Measurements from ENCODE around the gene CMTM3.
A peak's percentile ranks its signal among the peaks of the same experiment; 100 is the strongest.
"Not testable (repeated sequence)": the region's sequence is repeated elsewhere in the genome, so short reads cannot be mapped to it uniquely, and the experiment has no call there.

CMTM3 gene, protein sequence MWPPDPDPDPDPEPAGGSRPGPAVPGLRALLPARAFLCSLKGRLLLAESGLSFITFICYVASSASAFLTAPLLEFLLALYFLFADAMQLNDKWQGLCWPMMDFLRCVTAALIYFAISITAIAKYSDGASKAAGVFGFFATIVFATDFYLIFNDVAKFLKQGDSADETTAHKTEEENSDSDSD

DNA sequence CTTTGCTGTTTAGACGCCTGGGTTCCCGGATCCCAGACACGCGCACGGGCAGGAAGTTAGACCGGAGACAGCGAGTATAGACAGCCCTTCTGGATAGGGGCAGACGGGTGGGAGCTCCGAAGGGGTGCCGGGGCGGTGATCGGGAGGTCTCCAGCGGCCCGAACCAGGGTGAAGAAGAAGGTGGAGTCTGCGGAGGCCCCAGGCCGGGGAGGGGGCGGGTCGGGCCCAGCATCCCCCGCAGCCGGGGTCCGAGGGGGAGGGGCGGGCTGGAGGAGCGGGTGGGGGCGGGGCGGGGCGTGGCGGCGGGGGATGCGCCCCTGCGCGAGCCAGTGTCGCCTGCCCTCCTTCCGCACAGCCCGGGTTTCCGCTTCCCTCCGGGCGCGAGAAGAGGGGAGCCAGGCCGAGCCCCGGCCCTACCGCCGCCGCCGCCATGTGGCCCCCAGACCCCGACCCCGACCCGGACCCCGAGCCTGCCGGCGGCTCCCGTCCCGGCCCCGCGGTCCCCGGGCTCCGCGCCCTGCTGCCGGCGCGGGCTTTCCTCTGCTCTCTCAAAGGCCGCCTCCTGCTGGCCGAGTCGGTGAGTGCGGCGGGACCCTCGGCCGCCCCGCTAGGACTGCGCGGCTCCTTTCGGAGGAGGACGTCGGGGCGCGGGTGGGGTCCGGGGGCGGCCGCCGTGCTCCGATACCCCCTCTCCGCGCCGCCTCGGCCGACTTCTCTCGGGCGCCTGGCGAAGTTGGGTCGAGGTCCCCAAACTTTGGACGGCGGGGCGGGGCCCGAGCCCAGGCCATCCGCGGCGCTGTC lies at the start of gene CMTM3:
TSS of gene CMTM3 (plus strand) at position 329 of the 801 bp plus-strand sequence. CDS start at position 431, 102 bp downstream.
- H3K36me3 Mint-ChIP-seq, result no peaks in the 10 kb centered on the region
- H3K4me3 Mint-ChIP-seq, result peak within 1 kb of the TSS; percentile 88
- H3K9me3 Mint-ChIP-seq, result no peaks in the 10 kb centered on the region
- no peaks in the 10 kb centered on the region for H3K27me3 Mint-ChIP-seq
- H3K4me1 Mint-ChIP-seq, result peaks cover 48% of the 10 kb centered on the region
- peak within 1 kb of the TSS; percentile 80 for H3K27ac Mint-ChIP-seq

DNA sequence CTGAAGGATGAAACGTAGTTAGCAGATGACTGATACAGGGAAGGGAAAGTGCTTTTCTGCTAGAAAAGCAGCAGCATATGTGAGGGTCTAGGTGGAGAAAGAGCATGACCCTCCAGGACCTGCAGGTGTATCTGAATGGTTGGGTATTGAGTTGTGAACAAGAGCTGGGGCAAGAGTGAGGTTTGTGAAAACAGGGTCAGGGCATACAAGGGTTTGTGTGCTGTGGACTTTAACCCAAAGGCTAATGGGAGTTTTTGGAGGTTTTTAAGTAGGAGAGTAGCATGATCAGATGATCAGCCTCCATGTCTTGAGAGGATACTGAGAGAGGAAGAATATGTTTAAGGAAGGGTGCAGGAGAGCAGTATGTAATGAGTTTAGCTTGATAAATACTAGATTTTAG lies 44.4 kb upstream of the CMTM3 start:
- no peaks in the 10 kb centered on the region for H3K9me3 Mint-ChIP-seq
- H3K36me3 Mint-ChIP-seq, result peaks cover 4% of the 10 kb centered on the region
- peak overlapping the region; percentile 70 for H3K27ac Mint-ChIP-seq
- peaks cover 74% of the 10 kb centered on the region for H3K4me1 Mint-ChIP-seq
- no peak overlapping the region for H3K4me3 Mint-ChIP-seq
- H3K27me3 Mint-ChIP-seq, result no peaks in the 10 kb centered on the region

DNA sequence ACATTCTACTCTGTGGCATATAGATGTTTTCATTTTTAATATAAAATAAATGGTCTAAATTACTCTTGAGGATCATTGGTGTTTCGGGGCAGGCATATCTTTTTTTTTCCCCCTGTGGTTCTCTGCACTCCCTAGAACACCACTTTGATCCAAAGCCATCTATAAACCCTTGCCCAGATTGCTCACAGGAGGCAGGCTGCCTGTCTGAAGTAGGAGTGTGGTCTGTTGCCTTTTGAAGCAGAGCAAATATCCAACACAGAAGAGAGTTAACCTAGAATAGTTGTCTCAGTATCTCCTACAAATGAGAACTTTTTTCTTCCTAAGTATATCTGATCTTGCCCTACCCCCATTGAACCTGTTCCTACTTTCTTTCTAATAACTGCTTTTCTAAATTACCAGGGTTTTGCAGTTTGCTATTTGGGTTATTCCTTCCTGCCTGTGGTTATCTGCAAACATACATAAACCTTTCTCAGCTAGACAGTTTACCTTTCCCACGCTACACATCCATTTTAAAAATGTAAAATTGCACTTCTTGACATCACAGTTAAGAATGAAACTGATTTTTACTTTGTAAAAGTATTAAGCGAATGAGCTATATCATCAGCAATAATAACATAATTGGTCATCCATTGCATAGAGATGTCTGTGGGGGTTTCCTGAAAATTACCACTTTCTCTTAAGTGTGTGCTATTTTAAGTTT lies 43.0 kb upstream of the CMTM3 start:
- H3K27ac Mint-ChIP-seq, result peak overlapping the region; percentile 64
- peaks cover 2% of the 10 kb centered on the region for H3K36me3 Mint-ChIP-seq
- peaks cover 60% of the 10 kb centered on the region for H3K4me1 Mint-ChIP-seq
- H3K4me3 Mint-ChIP-seq, result no peak overlapping the region
- H3K27me3 Mint-ChIP-seq, result no peaks in the 10 kb centered on the region
- no peaks in the 10 kb centered on the region for H3K9me3 Mint-ChIP-seq

DNA sequence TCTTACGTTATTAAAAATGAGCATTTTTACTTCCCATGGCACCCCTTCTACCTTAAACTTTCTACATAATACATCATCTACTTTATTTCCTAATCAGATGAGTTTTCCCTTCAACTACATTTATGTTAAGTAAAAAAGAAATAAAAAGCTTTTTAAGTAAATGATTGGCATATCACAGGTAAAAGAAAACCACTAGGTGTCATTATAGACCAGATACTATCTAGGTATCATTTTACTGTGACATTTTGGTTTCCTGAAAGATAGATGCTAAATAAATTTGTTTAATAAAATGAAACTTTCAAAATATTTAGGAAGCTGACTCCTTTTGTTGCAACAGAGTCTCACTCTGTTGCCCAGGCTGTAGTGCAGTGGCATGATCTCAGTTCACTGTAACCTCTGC lies 42.1 kb upstream of the CMTM3 start:
- no peak overlapping the region for H3K4me3 Mint-ChIP-seq
- H3K27ac Mint-ChIP-seq, result no peak overlapping the region
- H3K4me1 Mint-ChIP-seq, result peaks cover 58% of the 10 kb centered on the region
- peaks cover 2% of the 10 kb centered on the region for H3K9me3 Mint-ChIP-seq
- H3K27me3 Mint-ChIP-seq, result no peaks in the 10 kb centered on the region
- peaks cover 8% of the 10 kb centered on the region for H3K36me3 Mint-ChIP-seq

DNA sequence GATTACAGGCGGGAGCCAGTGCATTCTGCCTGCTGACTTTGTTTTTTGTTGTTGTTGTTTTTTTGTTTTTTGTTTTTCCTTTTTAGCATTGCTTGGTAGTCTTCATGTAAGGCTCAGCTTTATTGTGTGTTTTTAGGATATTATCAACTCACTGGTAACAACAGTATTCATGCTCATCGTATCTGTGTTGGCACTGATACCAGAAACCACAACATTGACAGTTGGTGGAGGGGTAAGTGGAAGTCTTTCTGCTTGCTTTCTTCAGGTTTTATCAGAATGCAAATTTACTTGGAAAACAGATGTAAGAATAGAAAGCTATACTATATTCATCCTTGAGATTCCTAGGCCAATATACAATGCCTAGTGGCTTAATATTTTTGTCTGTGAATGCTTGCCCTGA lies 41.5 kb upstream of the CMTM3 start:
- Mint-ChIP-seq H3K36me3 (peaks cover 11% of the 10 kb centered on the region), H3K27ac (peak overlapping the region; percentile 18), H3K4me3 (no peak overlapping the region), H3K4me1 (peaks cover 60% of the 10 kb centered on the region), H3K9me3 (peaks cover 3% of the 10 kb centered on the region), H3K27me3 (no peaks in the 10 kb centered on the region)

DNA sequence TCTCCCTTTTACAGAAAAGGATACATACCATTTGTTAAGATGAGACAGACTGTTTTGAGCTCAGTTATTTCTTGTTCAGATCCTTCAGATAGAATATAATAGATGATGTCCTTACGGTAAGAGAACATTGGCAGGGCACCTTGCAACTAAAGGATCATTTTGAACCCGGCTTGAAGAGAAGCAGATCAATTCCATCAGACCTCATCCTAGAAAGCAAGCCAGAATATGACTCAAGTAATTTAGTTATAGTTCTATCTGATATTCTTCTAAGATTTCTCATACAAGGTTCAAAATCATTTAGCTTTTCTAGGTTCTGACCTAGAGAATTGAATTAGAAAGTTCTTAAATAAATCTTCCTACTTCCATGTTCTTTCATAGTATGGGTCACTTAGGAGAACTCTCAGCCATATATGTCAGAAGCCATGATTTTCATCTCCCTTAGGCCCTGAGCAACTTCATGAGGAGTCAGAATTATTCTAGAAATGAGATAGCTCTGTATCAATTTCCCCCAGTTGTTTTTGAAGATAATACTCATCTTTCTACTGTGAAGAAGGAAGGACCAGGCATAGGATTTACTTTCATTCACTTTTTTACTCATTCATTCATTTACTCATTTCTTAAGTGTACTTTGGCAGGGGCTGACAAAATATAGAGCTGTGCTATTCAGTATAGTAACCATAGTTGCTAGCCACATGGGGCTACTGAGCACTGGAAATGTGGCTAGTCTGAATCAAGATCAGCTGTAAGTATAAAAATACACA lies 40.8 kb upstream of the CMTM3 start:
- peaks cover 56% of the 10 kb centered on the region for H3K4me1 Mint-ChIP-seq
- H3K4me3 Mint-ChIP-seq, result no peak overlapping the region
- peaks cover 3% of the 10 kb centered on the region for H3K9me3 Mint-ChIP-seq
- no peaks in the 10 kb centered on the region for H3K27me3 Mint-ChIP-seq
- H3K36me3 Mint-ChIP-seq, result peaks cover 11% of the 10 kb centered on the region
- peak overlapping the region; percentile 14 for H3K27ac Mint-ChIP-seq

DNA sequence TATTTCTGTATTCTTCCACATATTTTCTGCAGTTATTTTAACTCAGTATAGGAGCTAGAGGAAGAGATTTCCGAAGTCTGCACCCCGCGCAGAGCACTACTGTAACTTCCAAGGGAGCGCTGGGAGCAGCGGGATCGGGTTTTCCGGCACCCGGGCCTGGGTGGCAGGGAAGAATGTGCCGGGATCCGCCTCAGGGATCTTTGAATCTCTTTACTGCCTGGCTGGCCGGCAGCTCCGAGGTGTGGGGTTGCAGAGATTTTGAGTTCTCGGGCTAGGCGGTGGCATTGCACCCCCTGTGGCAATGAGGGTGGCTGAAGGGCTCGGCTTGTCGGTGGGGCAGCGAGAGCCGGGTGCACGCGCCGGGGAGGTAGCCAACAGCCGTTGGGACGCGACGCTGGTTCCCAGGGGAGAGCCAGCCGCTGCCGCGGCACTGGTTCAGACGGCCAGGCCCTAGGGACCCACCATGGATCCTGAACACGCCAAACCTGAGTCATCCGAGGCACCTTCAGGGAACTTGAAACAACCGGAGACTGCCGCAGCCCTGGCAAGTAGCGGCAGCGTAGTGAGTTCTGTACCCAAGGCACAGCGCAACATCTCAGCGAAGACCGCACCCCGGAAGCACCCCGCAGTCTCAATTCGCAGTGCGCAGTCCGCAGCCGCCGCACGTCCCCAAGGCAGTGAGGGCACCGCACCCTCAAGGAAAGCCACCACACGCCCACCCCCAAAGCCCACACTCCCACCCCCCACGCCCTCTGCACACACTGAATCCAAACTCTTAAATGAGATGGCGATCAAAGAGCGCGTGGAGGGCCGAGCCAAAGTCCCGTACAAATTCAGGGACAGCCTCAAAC lies 38.2 kb upstream of the CMTM3 start, which contains the start of gene CMTM1:
TSS of gene CMTM1 (plus strand) at position 389 of the 851 bp plus-strand sequence. CDS start at position 464, 75 bp downstream.
- H3K9me3 Mint-ChIP-seq, result peaks cover 3% of the 10 kb centered on the region
- H3K27ac Mint-ChIP-seq, result no peak within 1 kb of the TSS
- H3K36me3 Mint-ChIP-seq, result peaks cover 9% of the 10 kb centered on the region
- peaks cover 38% of the 10 kb centered on the region for H3K4me1 Mint-ChIP-seq
- H3K27me3 Mint-ChIP-seq, result no peaks in the 10 kb centered on the region
- no peak within 1 kb of the TSS for H3K4me3 Mint-ChIP-seq

DNA sequence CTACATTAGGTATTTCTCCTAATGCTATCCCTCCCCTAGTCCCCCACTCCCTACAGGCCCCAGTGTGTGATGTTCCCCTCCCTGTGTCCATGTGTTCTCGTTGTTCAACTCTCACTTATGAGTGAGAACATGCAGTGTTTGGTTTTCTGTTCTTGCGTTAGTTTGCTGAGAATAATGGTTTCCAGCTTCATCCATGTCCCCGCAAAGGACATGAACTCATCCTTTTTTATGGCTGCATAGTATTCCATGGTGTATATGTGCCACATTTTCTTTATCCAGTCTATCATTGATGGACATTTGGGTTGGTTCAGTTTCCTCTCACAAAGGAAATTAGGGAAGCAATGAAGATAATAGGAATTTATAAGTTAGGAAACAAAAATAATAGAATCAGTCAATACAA lies 37.2 kb upstream of the CMTM3 start:
- H3K9me3 Mint-ChIP-seq, H3K36me3 Mint-ChIP-seq, H3K4me3 Mint-ChIP-seq, H3K27ac Mint-ChIP-seq, H3K27me3 Mint-ChIP-seq: not testable (repeated sequence)
- peaks cover 30% of the 10 kb centered on the region for H3K4me1 Mint-ChIP-seq

DNA sequence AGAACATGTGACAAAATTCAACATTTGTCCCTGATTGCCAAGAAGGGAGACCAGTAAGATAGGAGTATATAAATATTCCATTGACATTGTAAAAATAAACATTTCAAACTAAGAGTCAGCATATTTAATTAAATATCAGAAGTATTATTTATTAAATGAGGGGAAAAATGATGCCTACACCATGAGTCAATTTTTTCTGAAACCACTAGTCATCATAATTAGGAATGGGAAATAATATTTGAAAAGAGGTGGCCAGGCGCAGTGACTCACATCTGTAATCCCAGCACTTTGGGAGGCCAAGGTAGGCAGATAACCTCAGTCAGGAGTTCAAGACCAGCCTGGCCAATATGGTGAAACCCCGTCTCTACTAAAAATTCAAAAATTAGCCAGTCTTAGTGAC lies 36.1 kb upstream of the CMTM3 start:
- Mint-ChIP-seq H3K27me3 (no peaks in the 10 kb centered on the region), H3K4me1 (peaks cover 20% of the 10 kb centered on the region), H3K36me3 (peaks cover 9% of the 10 kb centered on the region), H3K4me3 (no peak overlapping the region), H3K27ac (no peak overlapping the region), H3K9me3 (peaks cover 3% of the 10 kb centered on the region)

DNA sequence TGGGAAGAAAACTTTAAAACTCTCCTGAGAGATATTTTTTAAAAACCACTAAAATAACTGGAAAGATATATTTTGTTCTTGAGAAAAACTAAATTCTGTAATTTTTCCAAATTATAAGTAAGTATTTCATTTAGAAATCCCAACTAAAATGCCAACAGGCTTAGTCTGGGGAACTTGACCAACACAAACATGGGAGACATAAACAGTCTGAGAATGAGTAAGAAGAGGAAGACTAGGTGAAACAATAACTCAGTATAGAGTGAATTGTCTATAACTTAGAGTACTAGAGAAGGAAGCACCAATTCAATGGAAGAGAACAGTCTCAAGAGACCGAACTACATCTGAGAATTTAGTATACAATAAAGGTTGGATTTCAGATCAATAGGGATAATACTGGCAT lies 35.4 kb upstream of the CMTM3 start:
- Mint-ChIP-seq H3K36me3 (peaks cover 9% of the 10 kb centered on the region), H3K27ac (no peak overlapping the region), H3K4me1 (peaks cover 14% of the 10 kb centered on the region), H3K4me3 (no peak overlapping the region), H3K27me3 (no peaks in the 10 kb centered on the region), H3K9me3 (peaks cover 3% of the 10 kb centered on the region)

DNA sequence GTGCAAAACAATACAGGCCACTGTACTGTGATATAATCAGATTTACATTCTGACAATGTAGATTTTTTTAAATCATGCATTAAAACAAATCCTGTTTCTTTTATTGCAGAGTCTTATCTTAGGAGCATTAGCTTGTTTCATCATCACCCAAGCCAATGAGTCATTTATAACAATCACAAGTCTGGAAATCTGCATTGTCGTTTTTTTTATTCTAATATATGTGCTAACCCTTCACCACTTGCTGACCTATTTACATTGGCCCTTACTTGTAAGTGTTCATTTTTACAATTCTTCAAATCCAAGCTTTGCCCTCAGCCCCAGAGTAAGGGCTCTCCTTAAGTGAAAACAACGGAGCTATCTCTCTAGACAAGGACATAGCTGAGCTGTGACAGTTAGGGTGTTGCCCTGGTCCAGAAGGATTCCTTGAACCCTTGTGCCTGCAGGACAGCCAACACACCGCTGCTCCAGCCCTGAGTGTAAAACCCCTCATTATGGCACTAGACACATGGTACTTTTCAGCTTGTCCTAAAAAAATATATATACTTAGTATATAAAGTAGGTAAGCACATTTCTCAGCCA lies 34.6 kb upstream of the CMTM3 start:
- H3K27me3 Mint-ChIP-seq, result no peaks in the 10 kb centered on the region
- H3K4me3 Mint-ChIP-seq, result no peak overlapping the region
- H3K9me3 Mint-ChIP-seq, result peaks cover 3% of the 10 kb centered on the region
- H3K27ac Mint-ChIP-seq, result no peak overlapping the region
- H3K4me1 Mint-ChIP-seq, result peaks cover 10% of the 10 kb centered on the region
- peaks cover 9% of the 10 kb centered on the region for H3K36me3 Mint-ChIP-seq

DNA sequence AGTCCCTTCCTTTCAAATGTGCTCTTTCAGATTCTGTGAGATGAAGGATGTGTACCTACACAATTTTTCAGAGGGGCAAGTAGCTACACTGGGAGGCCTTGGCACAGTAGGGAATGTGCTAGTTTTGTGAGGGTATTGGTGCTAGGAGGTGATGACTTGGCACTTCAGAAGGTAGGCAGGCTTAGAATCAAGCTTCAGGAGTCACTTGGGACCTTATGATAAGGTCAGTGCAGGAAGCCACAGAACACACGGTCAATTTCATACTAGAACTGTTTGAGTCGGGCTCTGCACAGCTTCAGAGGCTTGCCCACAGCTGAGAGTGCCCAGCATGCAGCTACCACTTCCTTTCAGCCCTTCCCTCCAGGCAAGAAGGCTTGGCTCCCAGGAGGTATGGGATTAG lies 32.1 kb upstream of the CMTM3 start:
- Mint-ChIP-seq H3K4me3 (no peak overlapping the region), H3K27ac (no peak overlapping the region), H3K9me3 (peaks cover 2% of the 10 kb centered on the region), H3K27me3 (no peaks in the 10 kb centered on the region), H3K4me1 (peaks cover 9% of the 10 kb centered on the region), H3K36me3 (peaks cover 4% of the 10 kb centered on the region)

DNA sequence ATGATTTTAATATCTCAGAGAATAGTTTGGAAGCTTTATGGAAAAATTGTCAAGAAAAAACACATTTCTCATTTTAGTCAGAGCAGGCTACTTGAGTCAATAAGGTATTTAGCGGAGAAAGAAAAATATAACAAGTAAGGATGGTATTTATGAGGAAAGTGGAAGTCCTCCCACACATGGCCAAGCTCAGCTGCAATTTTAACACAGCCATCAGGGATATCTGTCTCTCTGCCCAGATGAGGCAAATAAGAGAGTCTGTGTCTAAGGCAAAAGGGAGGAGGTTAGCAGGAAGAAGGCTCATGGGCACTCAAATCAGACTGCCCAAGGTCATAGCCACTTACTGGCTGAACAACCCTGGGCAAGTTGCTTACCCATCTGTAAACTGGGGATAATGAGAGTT lies 30.4 kb upstream of the CMTM3 start:
- Mint-ChIP-seq H3K9me3 (no peaks in the 10 kb centered on the region), H3K4me3 (no peak overlapping the region), H3K27ac (no peak overlapping the region), H3K27me3 (peaks cover 3% of the 10 kb centered on the region), H3K4me1 (peaks cover 4% of the 10 kb centered on the region), H3K36me3 (no peaks in the 10 kb centered on the region)

DNA sequence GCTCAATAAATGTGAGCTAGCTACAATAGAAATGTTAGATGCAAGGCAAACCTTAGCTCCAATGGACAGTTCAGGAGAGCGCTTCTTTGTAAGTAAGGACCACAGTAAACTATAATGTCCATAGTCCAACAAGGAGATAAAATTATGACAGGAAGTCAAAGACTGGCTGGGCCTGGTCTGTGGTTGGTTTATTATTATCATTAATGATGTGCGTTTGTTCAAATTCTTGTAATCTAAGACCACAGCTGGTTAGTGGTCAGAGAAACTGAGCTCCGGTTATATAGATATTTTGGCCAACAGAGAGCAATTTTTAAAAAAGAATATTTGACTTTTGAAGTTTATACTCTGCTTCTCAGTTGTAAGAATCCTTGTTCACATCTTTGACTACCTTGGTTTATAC lies 30.0 kb upstream of the CMTM3 start:
- Mint-ChIP-seq H3K27ac (no peak overlapping the region), H3K36me3 (no peaks in the 10 kb centered on the region), H3K27me3 (peaks cover 5% of the 10 kb centered on the region), H3K4me3 (no peak overlapping the region), H3K4me1 (peaks cover 7% of the 10 kb centered on the region), H3K9me3 (no peaks in the 10 kb centered on the region)
